HG03139 (cell line): ENCODE measurements around the gene GRK6.

ENCODE experiments used
- ATAC-seq: cut with Tn5 transposase; IDR thresholded peaks from one replicate; pipeline ENCODE4 v1.9.1; 2021; ENCODE audit not compliant: unreplicated experiment

Gene GRK6

DNA sequence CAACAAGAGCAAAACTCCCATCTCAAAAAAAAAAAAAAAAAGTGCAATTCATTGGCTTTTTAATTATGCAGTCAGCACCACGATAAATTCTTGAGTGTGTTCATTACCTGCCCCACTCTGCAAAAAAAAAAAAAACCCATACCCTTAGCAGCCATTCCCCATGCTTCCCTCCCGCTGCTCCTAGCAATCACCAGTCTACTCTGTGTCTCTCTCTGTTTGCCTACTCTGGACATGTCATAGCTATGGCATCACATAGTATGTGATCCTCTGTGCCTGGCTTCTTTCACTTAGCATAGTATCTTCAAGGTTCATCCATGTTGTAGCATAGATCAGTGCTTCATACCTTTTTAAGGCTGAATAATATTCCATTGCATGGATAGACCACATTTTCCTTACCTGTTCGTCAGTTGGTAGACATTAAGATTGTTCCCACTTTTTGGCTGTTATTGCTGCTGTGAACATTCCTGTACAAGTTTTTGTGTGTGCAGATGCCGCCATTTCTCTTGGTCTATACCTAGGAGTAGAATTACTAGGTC, 13.1 kb downstream of the GRK6 start:
- no peak for ATAC-seq

DNA sequence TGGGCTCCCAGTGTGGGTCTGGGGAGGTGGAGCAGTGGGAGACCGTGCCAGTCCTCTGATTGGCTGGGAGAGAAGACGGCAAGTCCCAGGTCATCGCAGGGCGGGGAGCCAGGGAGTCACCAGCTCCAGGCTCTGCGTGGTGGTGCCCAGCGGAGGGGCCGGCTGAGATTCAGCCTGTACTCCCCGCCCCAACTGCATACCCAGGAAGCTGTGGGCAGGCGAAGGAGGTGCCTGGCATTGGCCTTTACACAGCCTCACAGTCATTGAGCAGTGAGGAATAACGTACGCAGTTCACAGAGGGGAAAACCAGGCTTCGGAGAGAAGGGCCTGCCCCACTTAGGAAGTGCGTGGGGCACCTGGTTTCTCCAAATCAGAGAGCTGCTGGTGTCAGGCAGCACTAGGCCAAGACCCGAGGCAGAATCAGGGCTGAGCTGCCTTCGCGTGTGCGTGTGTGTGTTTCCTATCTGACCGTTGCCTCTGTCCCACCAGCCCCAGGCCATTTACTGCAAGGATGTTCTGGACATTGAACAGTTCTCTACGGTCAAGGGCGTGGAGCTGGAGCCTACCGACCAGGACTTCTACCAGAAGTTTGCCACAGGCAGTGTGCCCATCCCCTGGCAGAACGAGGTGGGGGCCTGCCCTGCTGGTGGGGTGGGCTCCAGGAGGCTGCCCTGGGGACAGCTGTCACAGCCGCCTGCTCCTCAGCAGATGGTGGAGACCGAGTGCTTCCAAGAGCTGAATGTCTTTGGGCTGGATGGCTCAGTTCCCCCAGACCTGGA, 13.9 kb downstream of the GRK6 start:
- ATAC-seq = no peak

DNA sequence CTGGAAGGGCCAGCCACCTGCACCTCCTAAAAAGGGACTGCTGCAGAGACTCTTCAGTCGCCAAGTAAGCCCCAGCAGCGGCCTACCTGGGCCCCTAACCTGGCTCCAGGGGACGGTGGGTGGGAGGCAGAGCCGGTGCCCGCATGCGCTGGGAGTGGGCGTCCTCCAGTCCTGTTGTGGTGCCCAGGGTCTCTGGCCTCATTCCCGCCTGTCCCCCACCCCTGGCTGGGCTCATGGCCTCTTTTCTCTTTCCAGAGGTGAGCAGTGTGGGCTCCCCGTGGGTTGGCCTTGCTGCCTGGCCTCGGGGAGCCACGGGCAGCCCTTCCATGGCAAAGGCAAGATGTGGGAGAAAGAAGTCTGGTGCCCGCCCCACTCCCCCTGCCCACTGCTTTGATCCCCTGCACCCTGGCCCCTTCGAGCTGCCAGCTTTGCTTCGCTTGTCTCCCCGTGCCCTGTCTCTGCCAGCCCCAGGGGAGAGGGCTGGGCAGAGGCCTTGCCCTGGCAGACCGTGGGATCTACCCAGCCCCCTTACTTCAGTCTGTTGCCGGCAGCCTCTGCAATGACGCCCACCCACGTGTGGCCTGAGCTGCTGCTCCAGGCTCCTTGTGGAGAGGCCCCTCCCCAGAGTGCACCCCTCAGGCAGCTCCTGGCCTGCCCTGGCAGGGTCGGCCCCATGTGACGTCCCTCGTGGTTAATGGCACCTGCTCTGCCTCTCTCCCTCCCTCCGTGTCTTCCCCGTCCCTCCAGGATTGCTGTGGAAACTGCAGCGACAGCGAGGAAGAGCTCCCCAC, 14.7 kb downstream of the GRK6 start:
- ATAC-seq = no peak

DNA sequence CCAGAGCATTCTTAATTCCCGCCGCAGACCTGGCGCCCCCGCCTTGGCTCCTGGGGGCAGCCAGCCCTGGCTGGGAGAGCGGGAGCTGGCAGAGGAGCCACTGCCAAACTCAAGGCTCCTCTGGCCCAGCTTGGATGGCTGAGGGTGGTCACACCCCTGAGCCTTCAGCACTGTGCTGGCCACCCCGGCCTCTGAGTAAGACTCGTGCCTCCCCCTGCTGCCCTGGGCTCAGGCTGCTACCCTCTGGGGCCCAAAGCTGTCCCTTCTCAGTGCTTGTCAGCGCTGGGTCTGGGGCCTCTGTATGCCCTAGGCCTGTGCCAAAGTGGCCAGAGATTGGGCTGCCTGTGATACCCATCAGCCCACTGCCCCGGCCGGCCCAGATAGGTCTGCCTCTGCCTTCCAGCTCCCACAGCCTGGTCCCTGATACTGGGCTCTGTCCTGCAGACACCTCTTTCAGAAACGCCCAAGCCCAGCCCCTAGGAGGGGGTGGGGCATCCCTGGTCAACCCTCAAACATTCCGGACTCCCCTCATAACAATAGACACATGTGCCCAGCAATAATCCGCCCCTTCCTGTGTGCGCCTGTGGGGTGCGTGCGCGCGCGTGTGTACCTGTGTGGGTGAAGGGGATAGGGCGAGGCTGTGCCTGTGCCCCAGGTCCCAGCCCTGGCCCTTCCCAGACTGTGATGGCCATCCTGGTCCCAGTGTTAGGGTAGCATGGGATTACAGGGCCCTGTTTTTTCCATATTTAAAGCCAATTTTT, 15.8 kb downstream of the GRK6 start:
- ATAC-seq = no peak

DNA sequence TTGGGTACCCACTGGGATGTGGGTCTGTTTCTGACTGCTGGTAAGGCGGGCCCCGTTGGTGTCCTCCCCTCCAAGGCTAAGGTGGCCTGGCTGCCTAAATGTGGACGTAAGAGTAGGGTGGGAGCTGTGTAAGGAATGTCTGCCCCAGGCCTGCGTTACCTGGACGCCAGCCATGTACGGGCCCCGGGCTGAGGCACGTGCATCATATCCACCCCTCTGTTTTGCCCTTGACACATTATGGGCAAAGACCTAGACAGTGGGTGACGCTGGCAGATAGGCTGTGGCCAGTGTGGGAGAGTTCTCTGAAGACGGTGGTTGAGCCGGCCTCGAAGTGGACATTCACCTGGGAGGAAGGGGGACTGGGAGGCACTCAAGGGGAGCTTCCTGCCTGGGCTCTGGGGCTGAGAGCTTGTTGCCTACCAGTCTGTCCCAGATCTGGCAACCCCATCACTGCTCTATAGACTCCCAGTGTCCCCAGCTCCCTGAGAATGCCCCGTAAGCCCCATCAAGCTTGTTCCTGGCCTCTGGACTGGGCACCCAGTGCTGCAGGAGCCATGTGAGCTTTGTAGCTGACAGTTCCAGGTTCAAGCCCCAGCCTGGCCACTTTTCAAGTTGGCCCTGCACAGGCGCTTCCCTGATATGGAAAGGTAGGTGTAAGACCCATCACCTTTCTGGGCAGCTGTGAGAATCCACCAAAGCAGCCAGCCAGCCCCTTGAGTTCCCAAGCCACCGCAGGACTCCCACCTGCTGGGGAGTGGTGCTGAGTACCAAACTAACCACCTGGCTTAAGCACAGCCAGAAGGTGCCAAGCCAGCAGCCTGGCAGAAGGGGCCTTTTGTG, 16.9 kb downstream of the GRK6 start:
- ATAC-seq = no peak

DNA sequence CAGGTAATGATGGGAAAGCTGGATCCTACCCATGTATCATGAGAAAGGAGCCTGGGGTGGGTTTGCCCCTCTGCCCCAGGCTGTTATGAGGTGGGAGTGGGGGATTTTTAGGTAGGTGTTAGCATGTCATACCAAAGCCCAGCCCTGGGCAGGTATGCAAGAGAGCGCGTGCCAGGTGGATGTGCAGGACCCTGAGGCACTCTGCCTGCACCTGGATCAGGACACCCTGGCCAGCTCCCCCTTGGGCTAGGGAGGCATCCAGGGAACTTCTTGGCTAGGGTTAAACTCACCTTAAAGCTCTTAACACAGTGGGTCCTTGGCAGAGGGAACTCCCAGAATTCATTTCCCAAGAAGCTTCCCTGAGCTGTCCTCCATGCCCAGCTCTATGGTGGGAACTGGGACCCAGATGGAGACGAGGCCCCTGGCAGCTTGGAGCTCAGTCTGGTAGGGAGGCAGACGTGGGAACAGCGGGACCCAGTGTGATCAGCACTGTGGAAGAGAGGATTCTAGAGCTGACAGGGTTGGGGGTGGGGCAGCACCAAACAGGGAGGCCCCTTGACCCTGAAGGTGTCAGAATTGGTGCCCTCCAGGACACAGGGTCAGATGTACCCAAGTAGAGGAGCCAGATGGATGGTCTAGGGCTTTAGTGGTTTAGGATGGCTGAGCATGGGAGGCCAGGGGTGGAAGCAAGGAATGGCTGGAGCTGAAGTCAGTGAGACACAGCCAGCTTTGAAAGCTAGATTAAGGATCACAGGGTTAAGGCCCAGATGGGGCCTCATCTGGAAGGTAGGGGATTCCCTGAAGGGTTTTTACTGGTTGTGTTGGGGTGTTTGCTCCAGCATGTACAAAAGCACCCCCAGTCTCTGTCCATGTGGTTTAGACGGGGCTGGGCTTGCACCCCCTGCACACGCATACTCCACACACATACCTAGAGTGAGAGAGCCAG, 17.9 kb downstream of the GRK6 start:
- no peak for ATAC-seq

DNA sequence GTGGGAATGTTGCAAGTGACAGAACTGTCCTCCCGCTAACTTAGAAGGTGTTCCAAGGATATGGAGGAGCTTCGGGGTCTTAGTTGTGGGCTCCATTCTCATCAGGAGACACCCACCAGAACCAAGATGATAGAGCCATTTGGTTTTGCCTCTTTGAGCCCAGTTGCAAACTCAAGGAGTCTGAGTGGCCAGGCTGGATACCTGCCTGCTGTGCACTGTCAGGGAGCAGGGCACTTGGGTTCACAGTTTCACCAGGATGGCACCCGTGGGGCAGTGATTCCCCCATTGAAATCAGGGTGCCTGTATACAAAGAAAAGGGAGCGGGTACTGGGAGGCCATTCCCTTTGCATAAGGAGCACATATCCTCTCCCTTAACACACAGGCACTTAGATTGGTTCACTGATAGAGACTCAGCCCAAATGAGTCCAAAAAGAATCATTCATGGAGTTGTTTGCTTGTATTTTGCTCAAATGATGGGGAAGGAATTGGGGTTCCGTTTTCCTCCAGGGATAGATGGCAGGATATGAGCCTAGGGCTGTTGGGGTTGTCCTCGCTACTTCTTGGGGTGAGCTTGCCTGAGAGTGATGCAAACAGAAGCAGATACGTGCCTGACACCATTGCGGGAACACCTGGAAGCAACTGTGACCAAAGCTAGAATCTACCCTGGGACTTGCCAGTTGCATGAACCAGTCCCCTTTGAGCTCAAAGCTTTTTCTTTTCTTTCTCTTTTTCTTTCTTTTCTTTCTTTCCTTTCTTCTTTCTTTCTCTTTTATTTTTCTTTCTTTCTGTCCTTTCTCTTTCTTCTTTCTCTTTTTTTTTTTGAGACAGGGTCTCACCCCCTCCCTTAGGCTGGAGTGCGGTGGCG, 18.8 kb downstream of the GRK6 start:
- no peak for ATAC-seq

DNA sequence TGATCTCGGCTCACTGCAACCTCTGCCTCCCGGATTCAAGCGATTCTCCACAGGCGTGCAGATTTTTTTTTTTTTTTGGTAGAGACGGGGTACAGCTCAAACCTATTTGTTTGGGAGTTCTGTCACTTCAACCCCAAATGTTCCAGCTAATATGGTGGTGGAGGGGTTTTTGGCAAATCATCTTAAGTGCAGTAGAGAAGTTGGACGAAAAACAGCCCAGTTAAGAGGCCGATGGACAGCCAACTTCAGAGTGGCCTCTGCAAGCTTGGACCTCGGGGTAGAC, 19.4 kb downstream of the GRK6 start:
- no peak for ATAC-seq

DNA sequence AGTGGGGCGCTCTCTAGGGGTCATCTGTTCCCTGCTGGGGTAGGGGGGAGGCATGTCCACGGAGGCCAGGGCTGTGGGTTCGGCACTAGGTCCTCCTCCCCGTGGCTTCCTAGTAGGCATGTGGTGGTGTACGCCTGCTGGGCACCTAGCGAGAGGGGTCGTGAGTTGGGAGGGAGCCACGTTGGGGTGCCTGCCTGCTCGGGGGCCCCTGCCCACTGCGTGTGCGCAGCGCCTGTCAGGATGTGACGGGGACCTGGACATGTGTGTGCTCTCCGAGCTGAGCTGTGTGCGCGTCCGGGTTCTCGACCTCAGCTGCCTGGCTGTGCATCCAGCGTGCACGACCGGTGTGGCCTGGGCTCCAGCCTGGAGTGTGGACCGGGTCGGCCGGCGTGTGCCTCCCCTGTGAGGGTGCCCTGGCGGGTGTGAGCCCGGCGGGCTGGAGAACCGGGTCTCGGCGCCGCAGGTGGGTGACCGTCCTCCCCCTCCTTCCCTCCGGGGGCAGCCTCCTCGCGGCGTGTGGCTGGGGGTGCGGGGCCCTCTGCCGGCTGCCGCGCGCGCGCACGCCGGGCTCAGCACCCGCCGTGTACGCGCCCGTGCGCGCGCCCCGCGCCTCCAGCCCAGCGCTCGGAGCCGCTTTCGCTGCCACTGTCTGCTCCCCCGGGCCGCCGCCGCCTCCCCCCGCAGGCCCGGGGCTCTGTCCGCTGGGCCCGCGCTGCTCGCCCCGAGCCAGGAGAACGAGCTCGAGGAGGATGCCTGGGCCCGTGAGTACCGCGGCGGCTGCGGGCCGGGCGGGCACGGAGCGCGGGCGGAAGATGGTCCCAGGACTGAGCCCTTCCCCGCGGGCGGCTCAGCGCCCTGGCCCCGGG, 20.0 kb downstream of the GRK6 start, which contains the start of gene PRR7:
TSS of gene PRR7 (plus strand) at position 615 of the 866 bp plus-strand sequence. CDS start 8,254 bp downstream, outside the sequence.
- peak; percentile 44 for ATAC-seq

DNA sequence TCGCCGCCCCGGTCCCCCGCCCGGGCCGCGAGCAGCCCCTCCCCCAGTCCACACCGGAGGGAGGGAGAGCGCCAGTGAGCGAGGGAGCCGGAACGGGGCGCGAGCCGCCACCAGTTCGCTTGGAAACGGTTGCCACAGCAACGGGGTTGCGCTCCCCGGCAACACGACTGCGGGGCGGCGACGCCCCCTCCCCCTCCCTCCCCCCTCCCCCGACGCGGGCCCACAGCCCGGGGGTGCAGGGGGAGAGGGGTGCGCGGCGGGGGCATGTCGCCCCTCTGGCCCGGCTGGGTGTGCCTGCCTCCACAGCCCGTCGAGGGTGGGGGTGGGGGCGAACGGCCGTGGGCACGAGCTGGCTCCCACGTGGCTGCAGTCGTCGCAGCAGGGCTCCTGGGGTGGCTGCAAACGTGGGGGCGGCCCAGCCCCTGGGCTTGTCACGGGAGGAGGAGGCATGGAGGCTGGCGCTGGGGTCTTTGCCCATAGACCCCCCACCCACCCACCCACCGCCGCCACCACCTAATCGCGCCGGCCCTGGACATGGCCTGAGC, 20.7 kb downstream of the GRK6 start:
- ATAC-seq = peak; percentile 38

DNA sequence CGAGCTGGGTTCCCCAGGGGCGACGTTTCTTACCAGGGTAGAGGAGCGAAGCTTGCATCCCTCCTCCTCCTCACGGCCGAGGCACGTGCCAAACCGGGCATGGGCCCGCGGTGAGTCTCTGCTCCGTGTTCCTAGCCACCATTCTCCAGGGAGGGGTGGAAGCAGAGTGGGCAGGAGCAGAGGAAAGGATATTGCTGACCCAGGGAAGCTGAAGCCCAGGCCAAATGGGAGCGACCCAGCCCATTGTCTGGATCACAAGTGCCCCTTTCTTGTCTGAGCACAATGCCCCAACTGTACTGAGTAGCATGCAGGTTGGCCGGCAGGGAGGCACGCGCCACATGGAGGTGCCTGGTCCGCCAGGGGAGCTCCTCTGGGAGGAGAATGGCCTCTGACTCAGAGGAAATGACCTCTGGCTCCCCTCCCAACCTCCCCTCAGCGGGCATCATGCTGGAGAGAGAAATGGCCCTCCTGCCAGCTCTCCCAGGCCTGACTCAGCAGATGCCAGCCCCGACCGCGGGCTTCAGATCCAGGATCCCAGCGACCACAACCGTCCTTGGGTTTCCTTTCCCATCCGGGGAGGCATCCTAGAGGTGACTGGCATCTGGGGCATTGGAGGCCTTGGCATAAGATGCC, 21.3 kb downstream of the GRK6 start:
- no peak for ATAC-seq

DNA sequence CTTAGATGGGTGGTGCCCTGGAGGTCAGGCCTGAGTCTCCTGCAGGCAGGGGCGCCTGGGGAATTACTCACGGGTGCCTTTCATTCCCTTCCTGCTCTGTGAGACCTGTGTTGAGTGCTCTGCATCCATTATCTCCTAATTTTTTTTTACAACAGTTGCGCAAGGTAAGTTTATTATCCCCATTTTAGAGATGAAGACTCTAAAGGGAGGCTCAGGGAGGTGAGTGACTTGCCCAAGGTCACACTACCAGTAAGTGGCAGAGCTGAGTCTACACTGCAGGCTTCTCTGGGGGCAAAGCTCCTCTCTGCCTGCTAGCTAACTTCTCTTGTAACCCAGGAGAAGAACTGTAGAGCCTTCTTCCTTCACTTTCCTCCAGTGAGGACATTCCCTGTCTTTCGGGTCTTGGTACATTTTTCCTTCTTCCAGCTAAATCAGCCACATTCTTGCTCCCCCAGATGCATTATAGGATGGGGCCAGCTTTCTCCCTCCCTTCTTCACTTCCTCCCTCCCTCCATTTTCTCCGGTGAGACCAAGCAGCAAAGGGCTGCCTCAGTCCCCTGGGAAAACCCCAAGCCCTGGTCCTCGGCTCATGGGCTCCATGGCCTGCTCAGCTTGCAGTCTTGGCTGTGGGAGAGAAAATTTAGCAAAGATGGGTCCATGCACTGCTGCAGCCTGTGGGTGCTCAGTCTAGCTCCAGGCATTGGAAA, 21.9 kb downstream of the GRK6 start:
- ATAC-seq = no peak

DNA sequence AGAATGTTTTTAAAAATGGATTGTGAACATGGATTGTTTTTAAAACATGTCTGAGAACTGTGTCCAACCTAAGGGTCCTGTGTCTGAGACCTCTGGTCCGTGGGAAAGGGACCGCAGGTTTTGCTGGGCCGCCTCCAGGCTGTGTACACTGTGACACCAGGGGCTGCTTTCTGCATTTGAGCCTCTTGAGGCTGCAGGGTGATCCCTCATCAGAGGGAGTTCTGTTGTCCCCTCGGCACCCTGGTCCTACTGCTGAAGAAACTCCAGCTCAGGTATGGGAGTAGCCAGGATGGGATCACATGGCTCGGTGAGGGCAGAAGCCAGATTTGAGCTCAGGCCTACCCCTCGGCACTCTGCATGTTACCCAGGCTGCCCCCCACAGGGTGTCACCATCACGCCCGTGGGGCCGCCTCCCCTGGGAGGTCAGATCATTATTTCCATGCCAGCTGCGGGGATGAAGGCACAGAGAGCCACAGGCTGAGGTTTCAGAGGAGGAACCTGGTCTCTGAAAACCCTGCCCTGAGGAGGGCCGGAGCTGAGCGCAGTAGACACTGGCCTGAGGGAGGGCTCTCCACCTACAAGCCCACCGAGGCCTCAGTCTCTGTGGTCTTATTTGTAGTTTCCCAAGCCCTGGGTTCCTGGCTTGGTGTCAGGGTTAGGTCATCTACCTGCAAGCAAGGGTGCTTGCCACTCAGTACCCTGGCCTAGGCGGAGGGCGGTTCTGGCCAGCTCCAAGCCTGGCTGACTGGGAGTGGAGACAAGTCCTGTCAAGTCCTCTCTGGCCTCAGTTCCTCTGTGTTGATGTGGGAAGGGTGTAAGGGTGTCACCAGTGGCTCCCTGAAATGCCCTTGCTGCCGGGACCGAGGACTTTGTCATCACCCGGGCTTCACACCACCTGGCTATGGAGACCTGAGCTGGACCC, 22.9 kb downstream of the GRK6 start:
- ATAC-seq = no peak

DNA sequence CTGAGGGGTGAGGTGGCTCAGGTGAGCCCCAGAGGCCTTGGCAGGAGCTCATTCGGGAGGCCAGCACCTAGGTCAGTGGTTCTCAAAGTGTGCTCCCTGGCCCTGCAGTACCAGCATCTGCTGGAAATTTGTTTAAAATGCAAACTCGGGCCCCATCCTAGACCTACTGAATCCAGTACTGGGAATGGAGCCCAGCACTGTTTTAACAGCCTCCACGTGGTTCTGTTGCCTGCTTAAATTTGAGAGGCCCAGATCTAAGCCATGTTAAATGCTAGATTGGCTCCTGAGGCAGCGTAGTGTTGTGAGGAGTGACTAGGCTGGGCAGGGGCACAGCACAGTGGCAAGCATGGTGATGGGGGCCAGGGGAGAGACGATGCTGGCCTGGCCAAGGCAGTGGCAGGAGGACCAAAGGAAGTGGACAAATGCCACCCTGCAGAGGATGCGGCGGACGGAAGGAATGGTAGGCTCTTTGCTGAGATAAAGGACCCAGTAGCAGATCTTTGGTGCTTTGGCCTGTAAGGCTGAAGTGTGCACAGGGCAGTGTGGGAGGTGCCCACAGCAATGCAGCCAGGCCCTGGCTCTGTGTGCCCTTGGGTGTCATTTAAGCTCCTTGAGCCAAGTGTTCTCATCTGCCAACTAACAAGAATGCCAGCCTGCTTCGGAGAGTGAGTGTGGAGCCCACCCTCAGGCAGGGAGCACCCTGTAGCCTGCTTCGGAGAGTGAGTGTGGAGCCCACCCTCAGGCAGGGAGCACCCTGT, 24.4 kb downstream of the GRK6 start:
- no peak for ATAC-seq
